Panc1 (cell line): ENCODE results near the gene DCAF8L2. TPM values are rescaled to one million over a fixed set of nuclear protein-coding genes. Genes with fewer than 3 reads are reported as not detected.
"Not testable (repeated sequence)": the region's sequence is repeated elsewhere in the genome, so short reads cannot be mapped to it uniquely, and the experiment has no call there.

Source experiments
- ATAC-seq: fragments of 200-7000 bp; cut with Tn5 transposase; 2 replicates; pipeline ENCODE4 v1.9.1; 2020; ENCODE audit warnings: mild to moderate bottlenecking, moderate library complexity
- BruUV-seq: library from RNA; stranded (reverse); fragments of 400-500 nt; replicated peaks from 2 replicates; lab custom pipeline; 2021; lab: Mats Ljungman, UMichigan
- CTCF ChIA-PET: fragments of 300-600 bp; sonication (Branson Sonifier 250); formaldehyde crosslinking; loops from one replicate; lab custom pipeline; 2022; ENCODE audit warnings: antibody characterized with exemption; lab: Charles Lee
- POLR2A ChIA-PET: fragments of 300-600 bp; sonication (Branson Sonifier 250); formaldehyde crosslinking; loops from one replicate; lab custom pipeline; 2022; ENCODE audit warnings: antibody characterized with exemption; lab: Charles Lee
- DNase-seq: peaks from one replicate; pipeline ENCODE4 v3.0.0-alpha.2; 2010; ENCODE audit warnings: low read depth, low spot score
- H3K27ac ChIP-seq: 2 replicates; pipeline ENCODE4 v1.5.1; 2011; ENCODE audit warnings: mild to moderate bottlenecking, low read length, inconsistent platforms
- H3K27me3 ChIP-seq: fragments of 200-500 bp; sonication (Bioruptor generic); 2 replicates; pipeline ENCODE4 v1.6.0; 2014; ENCODE audit warnings: low read length, inconsistent platforms; ENCODE audit not compliant: control insufficient read depth, insufficient read depth
- H3K36me3 ChIP-seq: fragments of 200-500 bp; sonication (Bioruptor generic); 2 replicates; pipeline ENCODE4 v1.5.1; 2014; ENCODE audit warnings: inconsistent platforms, mild to moderate bottlenecking, low read length, moderate library complexity; ENCODE audit not compliant: control insufficient read depth, insufficient read depth
- H3K4me1 ChIP-seq: 2 replicates; pipeline ENCODE4 v1.5.1; 2011; ENCODE audit warnings: inconsistent platforms, mild to moderate bottlenecking, low read length, moderate library complexity; ENCODE audit not compliant: control insufficient read depth, insufficient read depth
- H3K4me3 ChIP-seq, 2 experiments: 2 replicates each; pipeline ENCODE4 v1.5.1; 2011 to 2012; ENCODE audit warnings: low read depth in 2 of 2, low read length in 2 of 2, mild to moderate bottlenecking in 2 of 2, inconsistent platforms in 1 of 2, moderate library complexity in 1 of 2
- H3K9me3 ChIP-seq: fragments of 200-500 bp; sonication (Bioruptor generic); 2 replicates; pipeline ENCODE4 v1.5.1; 2014; ENCODE audit warnings: low read depth, mild to moderate bottlenecking, inconsistent platforms, low read length, moderate library complexity; ENCODE audit not compliant: control insufficient read depth, insufficient read depth
- POLR2AphosphoS5 ChIP-seq: IDR thresholded peaks from 2 replicates; pipeline ENCODE4 v1.6.1; 2012; ENCODE audit warnings: mild to moderate bottlenecking, low read depth, low read length, moderate library complexity
- SIN3A ChIP-seq: IDR thresholded peaks from 2 replicates; pipeline ENCODE4 v1.6.1; 2012; ENCODE audit warnings: low read depth, mild to moderate bottlenecking, low read length, moderate library complexity, borderline replicate concordance; ENCODE audit not compliant: insufficient read depth
- TCF7L2 ChIP-seq: IDR thresholded peaks from 2 replicates; pipeline ENCODE4 v1.6.1; 2011; ENCODE audit warnings: mild to moderate bottlenecking, low read depth, low read length, inconsistent platforms
- in situ Hi-C: cut with HindIII; loops from 2 replicates; pipeline ENCODE4 v1.10.0; 2016; ENCODE audit warnings: low sequenced_read_pairs, low pct_unique_long_range_greater_than_20kb
- intact Hi-C: fragments of 100-400 bp; cut with micrococcal nuclease; formaldehyde crosslinking; loops from one replicate; pipeline ENCODE4 v1.10.0; 2022; ENCODE audit not compliant: unreplicated experiment
- total RNA-seq: library from RNA; stranded (reverse); gene quantifications from one replicate; pipeline ENCODE4 v1.2.1, GENCODE V29; 2021; ENCODE audit not compliant: unreplicated experiment
- TF ChIP-seq, protein P1 (sequence below), 2 experiments: IDR thresholded peaks; 2 replicates each; pipeline ENCODE4 v1.6.1; 2011 to 2012; ENCODE audit warnings: low read depth in 2 of 2, control low read depth in 1 of 2, low read length in 1 of 2, mild to moderate bottlenecking in 1 of 2, moderate library complexity in 1 of 2; ENCODE audit not compliant: insufficient read depth in 1 of 2
- TF ChIP-seq, protein P2 (sequence below): fragments of 450-650 bp; IDR thresholded peaks from 2 replicates; pipeline ENCODE4 v1.5.1; 2017; ENCODE audit warnings: mild to moderate bottlenecking

DCAF8L2 gene
- total RNA-seq, 1 experiment from 2014 or later, result not detected

DNA sequence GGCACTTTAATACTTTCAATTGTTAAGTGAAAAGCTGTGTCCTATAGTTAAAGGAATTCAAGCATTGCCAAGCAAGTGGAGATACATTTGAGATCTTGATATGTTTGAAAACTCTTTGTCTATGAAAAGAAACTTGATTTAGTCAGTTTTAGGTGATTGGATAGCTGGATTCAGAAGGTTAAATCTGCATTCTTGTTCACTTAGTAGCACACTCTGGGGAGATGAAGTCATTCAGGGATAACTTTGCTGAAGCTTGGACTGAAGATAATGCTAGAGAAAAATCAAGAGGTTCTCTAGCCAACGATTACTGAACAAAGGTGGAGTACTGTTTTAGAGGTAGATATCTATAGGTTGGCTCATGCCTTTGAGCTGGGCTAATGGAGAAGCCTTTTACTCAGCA is 90.6 kb downstream of the DCAF8L2 start:
- Histone ChIP-seq H3K27ac (no peak overlapping the region), H3K36me3 (no peaks in the 10 kb centered on the region), H3K27me3 (no peaks in the 10 kb centered on the region), H3K4me3 (no peak overlapping the region), H3K4me1 (no peaks in the 10 kb centered on the region), H3K9me3 (no peaks in the 10 kb centered on the region)
- intact Hi-C loops (no loop called here), in situ Hi-C loops (no loop called here)
- DNase-seq (no peak), ATAC-seq (no peak)
- ChIA-PET CTCF (no interaction called here), POLR2A (no interaction called here)
- TF ChIP-seq, protein P1, sequence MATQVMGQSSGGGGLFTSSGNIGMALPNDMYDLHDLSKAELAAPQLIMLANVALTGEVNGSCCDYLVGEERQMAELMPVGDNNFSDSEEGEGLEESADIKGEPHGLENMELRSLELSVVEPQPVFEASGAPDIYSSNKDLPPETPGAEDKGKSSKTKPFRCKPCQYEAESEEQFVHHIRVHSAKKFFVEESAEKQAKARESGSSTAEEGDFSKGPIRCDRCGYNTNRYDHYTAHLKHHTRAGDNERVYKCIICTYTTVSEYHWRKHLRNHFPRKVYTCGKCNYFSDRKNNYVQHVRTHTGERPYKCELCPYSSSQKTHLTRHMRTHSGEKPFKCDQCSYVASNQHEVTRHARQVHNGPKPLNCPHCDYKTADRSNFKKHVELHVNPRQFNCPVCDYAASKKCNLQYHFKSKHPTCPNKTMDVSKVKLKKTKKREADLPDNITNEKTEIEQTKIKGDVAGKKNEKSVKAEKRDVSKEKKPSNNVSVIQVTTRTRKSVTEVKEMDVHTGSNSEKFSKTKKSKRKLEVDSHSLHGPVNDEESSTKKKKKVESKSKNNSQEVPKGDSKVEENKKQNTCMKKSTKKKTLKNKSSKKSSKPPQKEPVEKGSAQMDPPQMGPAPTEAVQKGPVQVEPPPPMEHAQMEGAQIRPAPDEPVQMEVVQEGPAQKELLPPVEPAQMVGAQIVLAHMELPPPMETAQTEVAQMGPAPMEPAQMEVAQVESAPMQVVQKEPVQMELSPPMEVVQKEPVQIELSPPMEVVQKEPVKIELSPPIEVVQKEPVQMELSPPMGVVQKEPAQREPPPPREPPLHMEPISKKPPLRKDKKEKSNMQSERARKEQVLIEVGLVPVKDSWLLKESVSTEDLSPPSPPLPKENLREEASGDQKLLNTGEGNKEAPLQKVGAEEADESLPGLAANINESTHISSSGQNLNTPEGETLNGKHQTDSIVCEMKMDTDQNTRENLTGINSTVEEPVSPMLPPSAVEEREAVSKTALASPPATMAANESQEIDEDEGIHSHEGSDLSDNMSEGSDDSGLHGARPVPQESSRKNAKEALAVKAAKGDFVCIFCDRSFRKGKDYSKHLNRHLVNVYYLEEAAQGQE (IDR thresholded peaks at IDR 0.05; ENCODE audit: insufficient read depth in 1 of 2, low read depth in 2 of 2, low read length in 1 of 2), result no peak
- TF ChIP-seq TCF7L2 (no peak), POLR2AphosphoS5 (no peak), SIN3A (no peak)
- TF ChIP-seq, protein P2, sequence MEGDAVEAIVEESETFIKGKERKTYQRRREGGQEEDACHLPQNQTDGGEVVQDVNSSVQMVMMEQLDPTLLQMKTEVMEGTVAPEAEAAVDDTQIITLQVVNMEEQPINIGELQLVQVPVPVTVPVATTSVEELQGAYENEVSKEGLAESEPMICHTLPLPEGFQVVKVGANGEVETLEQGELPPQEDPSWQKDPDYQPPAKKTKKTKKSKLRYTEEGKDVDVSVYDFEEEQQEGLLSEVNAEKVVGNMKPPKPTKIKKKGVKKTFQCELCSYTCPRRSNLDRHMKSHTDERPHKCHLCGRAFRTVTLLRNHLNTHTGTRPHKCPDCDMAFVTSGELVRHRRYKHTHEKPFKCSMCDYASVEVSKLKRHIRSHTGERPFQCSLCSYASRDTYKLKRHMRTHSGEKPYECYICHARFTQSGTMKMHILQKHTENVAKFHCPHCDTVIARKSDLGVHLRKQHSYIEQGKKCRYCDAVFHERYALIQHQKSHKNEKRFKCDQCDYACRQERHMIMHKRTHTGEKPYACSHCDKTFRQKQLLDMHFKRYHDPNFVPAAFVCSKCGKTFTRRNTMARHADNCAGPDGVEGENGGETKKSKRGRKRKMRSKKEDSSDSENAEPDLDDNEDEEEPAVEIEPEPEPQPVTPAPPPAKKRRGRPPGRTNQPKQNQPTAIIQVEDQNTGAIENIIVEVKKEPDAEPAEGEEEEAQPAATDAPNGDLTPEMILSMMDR, result no peak
- BruUV-seq, result no TSS peak

DNA sequence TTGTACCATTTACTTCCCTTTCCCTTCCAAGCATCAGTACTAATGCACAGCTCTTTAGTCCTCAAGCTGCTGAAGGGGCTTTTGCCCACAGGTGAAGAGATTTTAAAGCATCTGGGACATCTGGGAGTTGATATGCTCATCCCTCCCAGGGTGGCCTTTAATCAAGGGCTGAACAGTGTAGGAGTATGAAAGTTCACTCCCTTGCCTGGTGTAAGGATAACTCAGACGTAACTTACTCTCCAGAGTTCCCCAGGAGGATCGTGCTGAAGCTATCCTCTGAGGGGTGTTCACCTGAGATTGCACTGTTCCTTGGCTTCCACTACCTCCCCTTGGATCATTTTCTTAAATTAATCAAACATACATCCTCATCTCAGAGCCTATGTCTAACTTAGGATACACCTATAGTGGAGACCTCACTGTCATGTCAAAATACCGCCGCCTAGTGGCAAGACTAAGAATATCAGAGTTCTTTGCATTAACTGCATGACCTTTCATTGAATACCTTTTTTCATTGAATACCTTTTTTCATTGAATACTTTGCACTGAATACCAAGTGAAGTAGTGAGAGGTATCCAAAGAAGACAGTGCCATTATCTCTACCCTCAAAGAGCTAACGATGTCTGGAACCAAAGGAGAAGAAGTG is 93.5 kb downstream of the DCAF8L2 start:
- in situ Hi-C loops, H3K4me3 ChIP-seq, H3K4me1 ChIP-seq, CTCF ChIA-PET, H3K36me3 ChIP-seq, BruUV-seq, H3K27me3 ChIP-seq, intact Hi-C loops, H3K9me3 ChIP-seq, ATAC-seq, POLR2A ChIA-PET, H3K27ac ChIP-seq: not testable (repeated sequence)
- DNase-seq, result peak; percentile 2
- TF ChIP-seq, protein P2, result peak; percentile 67
